ENCODE data around the gene SDK2. TPM values are rescaled to one million over a fixed set of nuclear protein-coding genes. Genes with fewer than 3 reads are reported as not detected.

The SDK2 gene
- total RNA-seq, 2 donors from 2014 or later = 1.5 to 5.6 TPM

DNA sequence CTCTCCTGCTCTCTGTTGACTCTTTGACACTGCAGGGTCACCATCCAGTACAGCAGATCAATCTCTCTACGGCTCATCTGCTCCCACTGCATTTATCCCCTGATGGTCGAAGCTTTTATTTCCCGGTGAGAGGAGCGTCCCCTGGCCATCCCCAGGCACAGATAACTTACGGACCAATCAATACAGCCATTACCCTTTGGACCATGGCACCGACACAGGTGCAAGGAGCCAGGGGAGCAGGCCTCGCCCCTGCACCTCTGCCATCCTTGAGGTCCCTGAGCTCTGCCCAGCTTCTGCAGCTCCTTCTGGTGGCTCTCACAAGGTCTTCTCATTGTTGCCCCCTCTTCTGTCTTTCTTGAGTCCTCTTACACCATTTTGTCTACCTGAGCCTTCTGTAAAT lies 115.6 kb downstream of the SDK2 start:
- Histone ChIP-seq H3K27me3 (no peaks in the 10 kb centered on the region), H3K4me1 (peaks cover 0 to 13% of the 10 kb centered on the region in 2 donors), H3K4me3 (no peak overlapping the region), H3K9me3 (no peaks in the 10 kb centered on the region), H3K27ac (no peak overlapping the region), H3K36me3 (no peaks in the 10 kb centered on the region)
- TF ChIP-seq, protein P1, sequence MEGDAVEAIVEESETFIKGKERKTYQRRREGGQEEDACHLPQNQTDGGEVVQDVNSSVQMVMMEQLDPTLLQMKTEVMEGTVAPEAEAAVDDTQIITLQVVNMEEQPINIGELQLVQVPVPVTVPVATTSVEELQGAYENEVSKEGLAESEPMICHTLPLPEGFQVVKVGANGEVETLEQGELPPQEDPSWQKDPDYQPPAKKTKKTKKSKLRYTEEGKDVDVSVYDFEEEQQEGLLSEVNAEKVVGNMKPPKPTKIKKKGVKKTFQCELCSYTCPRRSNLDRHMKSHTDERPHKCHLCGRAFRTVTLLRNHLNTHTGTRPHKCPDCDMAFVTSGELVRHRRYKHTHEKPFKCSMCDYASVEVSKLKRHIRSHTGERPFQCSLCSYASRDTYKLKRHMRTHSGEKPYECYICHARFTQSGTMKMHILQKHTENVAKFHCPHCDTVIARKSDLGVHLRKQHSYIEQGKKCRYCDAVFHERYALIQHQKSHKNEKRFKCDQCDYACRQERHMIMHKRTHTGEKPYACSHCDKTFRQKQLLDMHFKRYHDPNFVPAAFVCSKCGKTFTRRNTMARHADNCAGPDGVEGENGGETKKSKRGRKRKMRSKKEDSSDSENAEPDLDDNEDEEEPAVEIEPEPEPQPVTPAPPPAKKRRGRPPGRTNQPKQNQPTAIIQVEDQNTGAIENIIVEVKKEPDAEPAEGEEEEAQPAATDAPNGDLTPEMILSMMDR (IDR thresholded peaks at IDR 0.05) = no peak
- DNase-seq (ENCODE audit: low spot score) = no peak

DNA sequence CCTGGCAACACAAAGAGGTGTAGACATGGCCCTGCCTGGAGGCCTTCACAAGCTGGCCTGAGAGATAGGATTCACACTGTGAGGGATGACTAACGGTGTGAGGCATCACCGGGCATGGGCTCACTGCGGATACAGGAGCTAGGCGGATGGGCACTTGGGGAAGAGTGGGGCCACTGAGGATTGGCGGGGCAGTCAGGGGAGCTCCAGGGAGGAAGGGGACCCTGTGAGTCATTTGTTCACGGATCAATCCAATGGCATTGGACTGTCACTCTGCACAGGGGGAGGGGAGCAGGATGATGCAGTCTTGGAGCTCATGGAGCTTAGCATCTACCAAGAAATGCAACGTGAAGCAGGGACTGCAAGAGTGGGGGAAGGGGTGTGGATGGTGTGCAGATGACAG lies 117.3 kb downstream of the SDK2 start:
- no peaks in the 10 kb centered on the region for H3K36me3 ChIP-seq
- DNase-seq (ENCODE audit: low spot score) = no peak
- TF ChIP-seq, protein P1 (IDR thresholded peaks at IDR 0.05) = no peak
- H3K4me3 ChIP-seq = no peak overlapping the region
- H3K27me3 ChIP-seq = no peaks in the 10 kb centered on the region
- H3K9me3 ChIP-seq = no peaks in the 10 kb centered on the region
- no peak overlapping the region for H3K27ac ChIP-seq
- H3K4me1 ChIP-seq = no peaks in the 10 kb centered on the region

DNA sequence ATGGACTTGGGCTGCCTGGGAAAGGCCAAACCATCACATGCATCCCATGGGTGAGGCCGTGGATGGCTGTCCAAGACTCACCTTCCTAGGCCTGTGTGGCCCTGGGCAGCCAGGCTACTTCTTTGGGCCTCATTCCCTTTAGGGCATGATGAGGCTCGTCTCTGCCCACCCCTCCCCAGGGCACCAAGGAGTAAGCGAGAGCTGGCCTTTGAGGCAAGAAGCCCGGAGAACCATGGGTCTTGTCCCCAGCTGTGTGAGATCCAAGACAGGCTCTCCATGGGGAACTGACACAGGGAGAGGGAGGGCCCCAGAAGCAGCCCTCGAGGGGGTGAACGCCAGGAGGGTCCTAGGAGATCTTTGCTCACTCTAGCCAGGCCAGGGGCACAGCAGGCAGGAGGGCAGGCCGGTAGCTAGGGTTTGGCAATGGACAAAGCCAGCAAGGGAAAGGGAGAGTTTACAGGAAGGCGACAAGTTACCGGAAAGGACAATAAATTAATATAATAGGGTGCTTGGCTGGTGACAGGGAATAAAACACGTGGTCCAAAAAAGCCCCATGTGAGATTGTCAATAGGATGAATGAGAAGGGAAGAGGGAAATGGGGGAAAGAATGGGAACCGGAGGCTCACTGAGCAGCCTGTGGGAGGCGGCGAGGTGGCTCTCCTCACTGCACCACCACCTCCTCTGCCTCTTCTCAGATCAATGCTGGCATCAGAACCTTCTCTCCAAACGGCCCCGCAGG lies 119.1 kb downstream of the SDK2 start:
- no peak for DNase-seq (ENCODE audit: low spot score)
- H3K36me3 ChIP-seq = no peaks in the 10 kb centered on the region
- TF ChIP-seq, protein P1 (IDR thresholded peaks at IDR 0.05) = no peak
- no peaks in the 10 kb centered on the region for H3K9me3 ChIP-seq
- H3K27ac ChIP-seq = no peak overlapping the region
- H3K4me1 ChIP-seq = no peaks in the 10 kb centered on the region
- H3K27me3 ChIP-seq = no peaks in the 10 kb centered on the region
- H3K4me3 ChIP-seq = no peak overlapping the region

DNA sequence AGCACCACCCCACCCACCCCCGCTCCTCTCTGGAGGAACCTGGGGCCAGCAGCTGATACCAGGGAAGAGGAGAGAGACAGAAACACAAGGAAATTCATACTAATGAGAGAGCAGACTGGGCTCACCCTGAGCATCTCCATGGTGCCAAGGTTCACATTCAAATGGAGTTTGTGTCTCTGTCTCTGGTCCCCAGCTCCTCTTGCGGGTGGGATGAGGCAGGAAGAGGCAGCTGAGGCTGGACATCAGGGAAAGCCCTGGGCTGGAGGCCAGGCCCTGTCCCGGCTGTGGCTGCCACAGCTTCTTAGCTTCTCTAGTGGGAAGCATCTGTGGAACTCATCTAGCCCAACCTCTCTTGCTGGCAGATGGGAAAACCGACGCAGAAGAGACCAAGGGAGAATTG lies 121.5 kb downstream of the SDK2 start:
- Histone ChIP-seq H3K36me3 (no peaks in the 10 kb centered on the region), H3K27me3 (no peaks in the 10 kb centered on the region), H3K4me3 (no peak overlapping the region), H3K9me3 (no peaks in the 10 kb centered on the region), H3K27ac (no peak overlapping the region), H3K4me1 (no peaks in the 10 kb centered on the region)
- no peak for DNase-seq (ENCODE audit: low spot score)
- TF ChIP-seq, protein P1 (IDR thresholded peaks at IDR 0.05) = no peak

DNA sequence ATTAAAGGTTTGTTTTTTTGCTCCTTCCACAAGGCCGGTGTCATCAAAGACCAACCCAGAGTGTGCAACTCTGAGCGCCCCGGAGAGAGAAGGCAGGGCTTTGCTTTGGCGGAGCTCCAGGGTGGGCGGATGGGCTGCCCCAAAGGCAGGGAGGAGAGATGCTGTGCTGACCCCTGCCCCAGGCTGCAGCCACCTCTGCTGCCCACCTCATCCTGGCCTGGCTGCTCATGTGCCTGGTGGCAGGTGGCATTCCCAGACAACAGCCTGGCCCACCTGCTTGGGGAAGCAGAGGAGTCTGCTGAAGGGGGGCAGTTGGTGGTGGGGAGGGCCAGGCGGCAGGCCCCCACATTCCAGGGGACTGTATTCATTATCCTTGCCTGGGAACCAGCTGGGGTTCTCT lies 122.1 kb downstream of the SDK2 start:
- no peak for DNase-seq (ENCODE audit: low spot score)
- TF ChIP-seq, protein P1 (IDR thresholded peaks at IDR 0.05) = no peak
- Histone ChIP-seq H3K36me3 (no peaks in the 10 kb centered on the region), H3K4me3 (no peak overlapping the region), H3K27me3 (no peaks in the 10 kb centered on the region), H3K4me1 (no peaks in the 10 kb centered on the region), H3K9me3 (no peaks in the 10 kb centered on the region), H3K27ac (no peak overlapping the region)

DNA sequence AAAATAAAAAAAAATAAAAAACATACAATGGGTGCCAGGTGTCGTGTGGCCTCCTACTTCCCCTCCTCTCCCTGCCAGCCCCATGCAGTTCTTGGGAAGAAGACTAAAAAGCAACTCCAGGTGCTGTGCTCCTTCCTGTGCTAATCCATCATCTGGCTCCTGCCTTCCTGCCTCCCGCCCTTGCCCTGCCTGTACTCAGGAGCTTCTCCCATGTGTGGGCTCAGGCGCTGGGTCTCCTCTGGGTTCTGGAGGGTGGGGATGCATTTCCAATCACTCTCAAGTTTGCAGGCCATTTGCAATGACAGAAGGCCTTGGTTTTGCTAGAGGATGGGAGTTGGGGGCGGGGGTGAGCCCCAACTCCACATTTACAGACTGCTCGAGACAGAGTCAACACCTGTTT lies 122.9 kb downstream of the SDK2 start:
- Histone ChIP-seq H3K4me3 (no peak overlapping the region), H3K27me3 (no peaks in the 10 kb centered on the region), H3K4me1 (no peaks in the 10 kb centered on the region), H3K36me3 (no peaks in the 10 kb centered on the region), H3K27ac (no peak overlapping the region), H3K9me3 (no peaks in the 10 kb centered on the region)
- TF ChIP-seq, protein P1 (IDR thresholded peaks at IDR 0.05) = no peak
- no peak for DNase-seq (ENCODE audit: low spot score)

All from right atrium auricular region (tissue), 2 donors.